Epithelial cell of prostate (primary cell): Measurements from ENCODE around the gene RNF222.
"Not testable (repeated sequence)": the region's sequence is repeated elsewhere in the genome, so short reads cannot be mapped to it uniquely, and the experiment has no call there.

Experiments used
- DNase-seq: peaks from one replicate; pipeline ENCODE4 v3.0.0-alpha.2; 2011; ENCODE audit warnings: low read depth, low spot score
- H3K27ac ChIP-seq: fragments of 450-650 bp; 2 replicates; pipeline ENCODE4 v1.5.1; 2017; ENCODE audit warnings: mild to moderate bottlenecking

The RNF222 gene

GRCh38 chr17:8413328-8413727, 15.7 kb upstream of the RNF222 start:
- H3K27ac ChIP-seq: no peak overlapping the region
- no peak for DNase-seq

GRCh38 chr17:8412089-8412488, 14.5 kb upstream of the RNF222 start:
- no peak overlapping the region for H3K27ac ChIP-seq
- DNase-seq: no peak

GRCh38 chr17:8410883-8411238, 13.2 kb upstream of the RNF222 start:
- no peak for DNase-seq
- H3K27ac ChIP-seq: peak overlapping the region; percentile 83

- peak; percentile 64 for DNase-seq
- H3K27ac ChIP-seq: peak overlapping the region; percentile 83
These were observed 12.6 kb upstream of the RNF222 start for GRCh38 chr17:8409966-8410882.

GRCh38 chr17:8408371-8408770, 10.7 kb upstream of the RNF222 start:
- DNase-seq: no peak
- H3K27ac ChIP-seq: peak overlapping the region; percentile 83

GRCh38 chr17:8406174-8406573, 8.5 kb upstream of the RNF222 start:
- H3K27ac ChIP-seq: no peak overlapping the region
- no peak for DNase-seq

GRCh38 chr17:8405499-8406016, 7.9 kb upstream of the RNF222 start:
- no peak for DNase-seq
- H3K27ac ChIP-seq: no peak overlapping the region

DNA sequence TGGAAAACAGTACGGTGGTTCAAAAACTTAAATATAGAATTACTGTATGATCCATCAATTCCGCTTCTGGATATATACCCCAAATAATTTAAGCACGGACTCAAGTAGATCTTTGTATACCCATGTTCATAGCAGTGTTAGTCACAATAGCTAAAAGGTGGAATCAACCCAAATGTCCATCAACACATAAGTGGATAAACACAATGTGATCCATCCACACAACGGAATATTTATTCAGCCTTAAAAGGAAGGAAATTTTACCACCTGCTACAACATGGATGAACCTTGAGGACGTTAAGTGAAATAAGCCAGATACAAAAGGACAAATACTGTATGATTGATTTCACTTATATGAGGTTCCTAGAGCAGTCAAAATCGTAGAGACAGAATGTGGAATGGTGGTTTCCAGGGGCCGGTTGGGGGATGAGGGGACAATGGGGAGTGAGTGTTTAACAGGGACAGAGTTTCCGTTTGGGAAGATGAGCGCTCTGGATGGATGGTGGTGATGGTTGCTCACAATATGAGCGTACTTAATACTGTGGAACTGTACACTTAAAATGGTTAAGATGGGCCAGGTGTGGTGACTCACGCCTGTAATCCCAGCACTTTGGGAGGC, 5.4 kb upstream of the RNF222 start:
- DNase-seq: no peak
- no peak overlapping the region for H3K27ac ChIP-seq

GRCh38 chr17:8401107-8401506, 3.5 kb upstream of the RNF222 start:
- no peak for DNase-seq
- H3K27ac ChIP-seq: no peak overlapping the region

GRCh38 chr17:8398980-8399379, 1.4 kb upstream of the RNF222 start:
- DNase-seq: no peak
- H3K27ac ChIP-seq: no peak overlapping the region

DNA sequence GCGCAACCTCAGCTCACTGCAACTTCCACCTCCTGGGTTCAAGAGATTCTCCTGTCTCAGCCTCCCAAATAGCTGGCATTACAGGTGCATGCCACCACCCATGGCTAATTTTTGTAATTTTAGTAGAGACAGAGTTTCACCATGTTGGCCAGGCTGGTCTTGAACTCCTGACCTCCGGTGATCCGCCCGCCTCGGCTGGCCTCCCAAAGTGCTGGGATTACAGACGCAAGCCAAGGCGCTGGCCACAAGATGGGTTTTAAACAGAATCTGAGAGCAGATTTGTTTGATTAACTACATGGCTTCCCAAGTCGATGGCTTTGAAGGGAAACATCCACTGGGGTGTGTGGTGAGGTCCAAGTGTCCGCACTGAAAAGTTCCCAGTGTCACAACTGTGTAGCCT, 3.1 kb downstream of the RNF222 start:
- not testable (repeated sequence) for DNase-seq
- H3K27ac ChIP-seq: peak overlapping the region; percentile 95

DNA sequence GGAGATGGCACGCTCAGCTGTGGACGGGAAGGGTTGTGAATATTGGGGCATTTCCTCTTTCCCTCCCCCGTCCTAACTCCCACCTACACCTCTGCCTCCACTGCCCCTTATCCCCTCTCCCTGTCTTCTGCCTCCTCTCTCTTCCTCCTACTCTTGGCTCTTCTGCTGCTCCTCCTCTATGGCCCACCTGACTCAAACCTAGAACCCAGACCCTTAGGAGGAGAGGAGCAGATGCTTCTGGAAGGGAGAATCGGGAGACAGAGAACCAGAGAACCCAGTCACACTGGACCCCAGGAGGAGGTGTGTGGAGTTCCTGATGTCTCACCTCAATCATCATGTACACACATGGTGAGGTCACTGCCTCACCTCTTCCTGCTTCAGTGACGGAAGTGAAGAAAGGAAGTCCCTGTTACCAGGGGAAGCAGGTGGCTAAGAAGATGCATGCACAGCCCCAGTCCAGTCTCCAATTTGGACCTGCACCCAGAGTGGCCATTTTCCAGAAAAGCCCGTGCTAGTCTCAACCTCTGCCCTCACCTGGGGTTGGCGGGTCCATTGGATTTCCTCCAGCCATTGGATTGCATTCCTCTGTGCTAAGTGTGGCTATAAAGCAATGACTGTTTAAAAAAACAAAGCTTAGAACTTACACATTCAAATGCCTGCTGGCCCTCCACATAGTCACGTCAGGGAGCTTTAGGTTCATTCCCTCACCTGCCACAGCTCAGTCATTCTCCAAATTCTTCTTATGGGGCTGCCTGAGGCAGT, 4.0 kb downstream of the RNF222 start:
- no peak for DNase-seq
- H3K27ac ChIP-seq: peak overlapping the region; percentile 95

DNA sequence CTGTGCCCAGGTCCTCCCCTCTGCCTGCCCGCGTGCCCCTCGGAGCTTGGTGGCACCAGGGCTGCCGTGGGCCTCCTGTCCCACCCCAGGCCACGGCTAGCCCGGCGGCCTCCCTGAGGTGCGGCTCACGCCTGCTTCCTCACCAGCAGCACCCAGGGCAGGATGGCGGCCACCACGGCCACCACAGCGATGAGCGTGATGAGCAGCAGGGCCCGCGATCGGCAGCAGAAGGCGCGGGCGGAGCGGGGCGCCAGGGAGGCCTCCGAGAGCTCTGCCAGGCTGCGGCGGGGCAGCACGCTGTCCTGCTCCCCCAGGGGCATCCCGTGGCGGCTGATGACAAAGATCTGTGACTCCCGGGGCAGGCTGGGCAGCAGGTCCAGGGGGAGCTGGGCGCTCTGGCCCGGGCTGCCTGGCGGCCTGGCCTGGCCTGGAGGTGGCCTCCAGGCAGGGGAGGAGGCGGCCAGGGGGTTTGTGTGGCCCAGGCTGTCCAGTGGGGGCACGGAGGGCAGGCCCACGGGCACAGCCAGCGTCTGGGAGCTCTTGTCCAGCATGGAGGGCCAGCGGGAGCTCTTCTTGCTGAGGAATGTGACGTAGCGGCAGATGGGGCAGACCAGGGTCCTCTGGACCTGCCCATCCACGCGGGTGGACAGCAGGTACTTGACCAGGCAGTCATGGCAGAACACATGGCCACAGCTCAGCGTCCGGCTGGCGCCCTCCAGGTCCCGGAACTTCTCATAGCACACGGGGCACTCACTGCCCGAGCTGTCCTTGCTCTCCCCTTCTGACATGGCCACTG, 4.8 kb downstream of the RNF222 start:
- no peak for DNase-seq
- peak overlapping the region; percentile 95 for H3K27ac ChIP-seq

DNA sequence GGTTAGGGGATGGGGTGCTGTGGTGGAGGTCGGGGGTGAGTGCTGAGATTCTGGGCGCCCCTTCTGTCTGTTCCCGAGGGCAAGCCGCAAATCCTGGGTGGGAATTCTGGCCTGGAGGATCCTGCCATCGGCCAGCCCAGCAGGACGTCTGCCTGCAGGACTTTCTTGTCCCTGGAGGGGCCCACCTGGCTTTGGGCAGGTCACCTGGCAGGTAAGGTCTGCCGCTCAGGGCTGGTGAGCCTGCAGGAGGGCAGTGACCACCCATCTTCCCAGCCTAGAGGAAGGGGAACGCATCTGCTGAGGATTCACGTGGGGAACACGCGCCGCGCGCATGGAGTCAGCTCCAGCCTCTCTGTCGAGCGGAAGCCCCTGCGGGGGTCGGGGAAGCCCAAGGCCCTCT, 5.4 kb downstream of the RNF222 start:
- peak overlapping the region; percentile 95 for H3K27ac ChIP-seq
- no peak for DNase-seq

DNA sequence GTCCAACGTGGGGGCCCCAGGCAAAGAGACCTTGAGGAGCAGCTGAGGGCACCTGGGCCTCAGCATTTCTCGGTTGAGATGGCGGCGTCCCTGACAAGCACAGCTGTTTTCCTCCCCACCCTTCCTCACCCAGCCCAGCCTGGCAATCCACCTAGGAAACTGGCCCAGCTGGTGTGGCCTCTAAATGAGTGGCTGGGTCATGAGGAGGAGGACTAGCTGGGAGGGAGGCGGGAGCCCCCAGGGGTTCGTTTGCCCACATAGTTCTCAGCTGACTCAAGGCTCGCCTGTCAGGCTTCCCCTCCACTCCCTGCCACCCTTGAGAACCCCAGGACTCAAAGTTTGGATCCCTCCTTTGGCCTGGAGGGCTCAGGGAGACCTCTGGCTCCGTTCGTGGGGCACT, 5.9 kb downstream of the RNF222 start:
- no peak for DNase-seq
- H3K27ac ChIP-seq: peak overlapping the region; percentile 95

GRCh38 chr17:8387914-8388651, 9.5 kb downstream of the RNF222 start:
- no peak overlapping the region for H3K27ac ChIP-seq
- DNase-seq: no peak

DNA sequence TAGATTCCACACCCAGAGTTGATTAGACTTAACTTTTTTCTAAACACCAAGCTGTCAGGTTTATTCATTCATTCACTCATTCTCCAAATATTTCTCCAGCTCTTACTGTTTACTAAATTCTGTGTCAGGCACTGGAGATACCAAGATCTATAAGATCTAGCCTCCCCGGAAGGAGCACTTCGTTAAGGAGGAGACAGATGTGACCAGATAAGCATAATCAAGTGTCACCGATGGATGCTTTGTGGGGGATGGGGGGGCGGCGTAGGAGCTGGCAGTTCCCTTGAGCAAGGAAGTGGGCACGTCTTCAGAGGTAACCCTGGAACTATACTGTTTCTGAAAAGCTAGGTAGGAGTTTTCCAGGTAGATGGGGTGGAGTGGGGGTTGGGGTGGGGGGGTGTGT, 10.8 kb downstream of the RNF222 start:
- no peak for DNase-seq
- no peak overlapping the region for H3K27ac ChIP-seq

DNA sequence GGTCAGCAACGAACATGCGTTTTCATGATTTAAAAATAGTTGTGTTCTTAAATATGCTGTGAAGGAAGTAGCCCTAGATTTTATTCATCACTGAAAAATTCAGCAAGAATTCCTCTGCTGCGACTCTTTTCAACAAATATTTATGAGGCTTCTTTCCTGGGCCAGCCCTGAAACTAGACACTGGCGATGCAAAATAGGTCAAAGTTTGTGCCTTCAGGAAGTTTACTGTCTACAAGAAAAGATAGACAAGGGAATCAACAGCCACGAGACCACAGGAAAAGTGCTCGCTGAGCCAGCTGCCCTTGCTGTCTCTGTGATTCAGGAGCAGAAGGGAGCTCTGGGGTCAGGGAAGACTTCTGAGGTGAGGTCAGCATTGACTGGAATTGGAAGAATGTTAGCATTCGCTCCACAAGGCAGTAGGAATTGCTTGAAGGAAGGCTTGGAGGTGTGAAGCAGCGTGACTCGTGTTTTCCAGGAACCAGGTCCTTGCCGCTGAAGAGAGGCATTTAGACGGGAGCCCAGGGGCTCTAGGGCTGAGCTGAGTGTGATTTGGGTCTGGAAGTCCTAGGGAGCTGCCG, 12.7 kb downstream of the RNF222 start:
- DNase-seq: no peak
- H3K27ac ChIP-seq: peak overlapping the region; percentile 92
